H9 (cell line): Measurements from ENCODE around the gene TEC. TPM values are rescaled to one million over a fixed set of nuclear protein-coding genes. Genes with fewer than 3 reads are reported as not detected.

Experiments used
- DNase-seq: peaks from one replicate; pipeline ENCODE4 v3.0.0-alpha.2; 2017
- H2AFZ ChIP-seq: one replicate; pipeline ENCODE4 v1.6.1; 2013; ENCODE audit warnings: mild to moderate bottlenecking, low read length, control low read depth, moderate library complexity
- H2AK5ac ChIP-seq: 2 replicates; pipeline ENCODE4 v1.6.1; 2013; ENCODE audit warnings: low read length, control low read depth, mixed read lengths; ENCODE audit not compliant: insufficient read length
- H2BK120ac ChIP-seq: one replicate; pipeline ENCODE4 v1.6.1; 2013; ENCODE audit warnings: low read depth, mild to moderate bottlenecking, low read length, control low read depth, inconsistent platforms; ENCODE audit not compliant: poor library complexity, severe bottlenecking
- H2BK12ac ChIP-seq: 2 replicates; pipeline ENCODE4 v1.6.1; 2013; ENCODE audit warnings: low read length, control low read depth, mixed read lengths, low read depth; ENCODE audit not compliant: insufficient read length
- H2BK15ac ChIP-seq: 2 replicates; pipeline ENCODE4 v1.6.1; 2013; ENCODE audit warnings: low read depth, low read length, control low read depth
- H2BK20ac ChIP-seq: one replicate; pipeline ENCODE4 v1.6.1; 2013; ENCODE audit warnings: low read depth, mild to moderate bottlenecking, low read length, control low read depth, inconsistent platforms; ENCODE audit not compliant: poor library complexity, severe bottlenecking
- H2BK5ac ChIP-seq: 2 replicates; pipeline ENCODE4 v1.6.1; 2013; ENCODE audit warnings: low read length, control low read depth, mixed read lengths; ENCODE audit not compliant: insufficient read length
- H3K14ac ChIP-seq: 2 replicates; pipeline ENCODE4 v1.6.1; 2013; ENCODE audit warnings: low read length, control low read depth; ENCODE audit not compliant: insufficient read depth
- H3K18ac ChIP-seq: 2 replicates; pipeline ENCODE4 v1.6.1; 2013; ENCODE audit warnings: low read depth, mild to moderate bottlenecking, mixed read lengths, low read length, control low read depth; ENCODE audit not compliant: insufficient read length
- H3K23ac ChIP-seq: 2 replicates; pipeline ENCODE4 v1.6.1; 2013; ENCODE audit warnings: low read length, control low read depth, mixed read lengths, low read depth; ENCODE audit not compliant: insufficient read length
- H3K23me2 ChIP-seq: 2 replicates; pipeline ENCODE4 v1.6.1; 2013; ENCODE audit warnings: low read depth, mild to moderate bottlenecking, mixed read lengths, low read length, control low read depth; ENCODE audit not compliant: insufficient read length, poor library complexity, severe bottlenecking
- H3K27ac ChIP-seq: 2 replicates; pipeline ENCODE4 v1.5.1; 2013; ENCODE audit warnings: low read length, control low read depth, mixed read lengths, low read depth; ENCODE audit not compliant: insufficient read length
- H3K27me3 ChIP-seq: 2 replicates; pipeline ENCODE4 v1.6.1; 2013; ENCODE audit warnings: low read length, control low read depth, inconsistent platforms; ENCODE audit not compliant: insufficient read depth
- H3K4ac ChIP-seq: 2 replicates; pipeline ENCODE4 v1.6.1; 2013; ENCODE audit warnings: low read depth, mild to moderate bottlenecking, control low read depth, inconsistent platforms, low read length, moderate library complexity
- H3K4me1 ChIP-seq: 2 replicates; pipeline ENCODE4 v1.6.1; 2013; ENCODE audit warnings: low read length, control low read depth, inconsistent platforms; ENCODE audit not compliant: insufficient read depth
- H3K4me2 ChIP-seq: 2 replicates; pipeline ENCODE4 v1.6.1; 2013; ENCODE audit warnings: low read length, control low read depth, mixed read lengths; ENCODE audit not compliant: insufficient read length, insufficient read depth
- H3K56ac ChIP-seq: 2 replicates; pipeline ENCODE4 v1.6.1; 2013; ENCODE audit warnings: low read depth, mild to moderate bottlenecking, mixed read lengths, low read length, control low read depth; ENCODE audit not compliant: insufficient read length
- H3K79me1 ChIP-seq: 2 replicates; pipeline ENCODE4 v1.6.1; 2013; ENCODE audit warnings: low read depth, mild to moderate bottlenecking, moderate library complexity, low read length, control low read depth, inconsistent platforms; ENCODE audit not compliant: insufficient read depth, poor library complexity, severe bottlenecking
- H3K79me2 ChIP-seq: 2 replicates; pipeline ENCODE4 v1.6.1; 2013; ENCODE audit warnings: low read length, control low read depth, inconsistent platforms; ENCODE audit not compliant: insufficient read depth
- H3K9ac ChIP-seq: 2 replicates; pipeline ENCODE4 v1.6.1; 2013; ENCODE audit warnings: low read length, control low read depth, mixed read lengths; ENCODE audit not compliant: insufficient read length; ENCODE audit errors: extremely low read depth
- H3K9me3 ChIP-seq: one replicate; pipeline ENCODE4 v1.6.1; 2013; ENCODE audit warnings: low read depth, low read length, inconsistent platforms; ENCODE audit not compliant: control insufficient read depth
- H3T11ph ChIP-seq: one replicate; pipeline ENCODE4 v1.6.1; 2013; ENCODE audit warnings: mild to moderate bottlenecking, low read length, control low read depth, inconsistent platforms
- H4K20me1 ChIP-seq: one replicate; pipeline ENCODE4 v1.6.1; 2013; ENCODE audit not compliant: control insufficient read depth, insufficient read length, insufficient read depth
- H4K5ac ChIP-seq: 2 replicates; pipeline ENCODE4 v1.6.1; 2013; ENCODE audit warnings: low read depth, mild to moderate bottlenecking, mixed read lengths, low read length, control low read depth; ENCODE audit not compliant: insufficient read length
- H4K8ac ChIP-seq: replicated peaks from 2 replicates; pipeline ENCODE4 v1.6.1; 2013; ENCODE audit warnings: low read length, control low read depth, mixed read lengths, low read depth; ENCODE audit not compliant: insufficient read length
- H4K91ac ChIP-seq: 2 replicates; pipeline ENCODE4 v1.6.1; 2013; ENCODE audit warnings: low read depth, mild to moderate bottlenecking, moderate library complexity, mixed read lengths, low read length, control low read depth; ENCODE audit not compliant: insufficient read length
- H3K27ac Mint-ChIP-seq, 3 experiments: 2 replicates in 2 of 3; 3 replicates in 1 of 3; pipeline ENCODE4 v1.8.0; 2020 to 2021; ENCODE audit warnings: mixed read lengths in 3 of 3, mild to moderate bottlenecking in 1 of 3, moderate library complexity in 1 of 3
- H3K27me3 Mint-ChIP-seq: 2 replicates; pipeline ENCODE4 v1.8.0; 2021; ENCODE audit warnings: low read depth, mild to moderate bottlenecking, moderate library complexity, mixed read lengths
- H3K36me3 Mint-ChIP-seq, 3 experiments: 2 replicates in 2 of 3; 3 replicates in 1 of 3; pipeline ENCODE4 v1.8.0; 2020 to 2021; ENCODE audit warnings: low read depth in 3 of 3, mixed read lengths in 3 of 3; ENCODE audit not compliant: insufficient read depth in 1 of 3
- H3K4me1 Mint-ChIP-seq, 2 experiments: 2 replicates each; pipeline ENCODE4 v1.8.0; 2020; ENCODE audit warnings: mixed read lengths in 2 of 2
- H3K4me3 Mint-ChIP-seq, 2 experiments: 2 replicates in 1 of 2; 3 replicates in 1 of 2; pipeline ENCODE4 v1.8.0; 2020 to 2021; ENCODE audit warnings: mild to moderate bottlenecking in 2 of 2, mixed read lengths in 2 of 2, moderate library complexity in 1 of 2
- H3K9me3 Mint-ChIP-seq, 2 experiments: 2 replicates in 1 of 2; 3 replicates in 1 of 2; pipeline ENCODE4 v1.8.0; 2020; ENCODE audit warnings: mild to moderate bottlenecking in 2 of 2, mixed read lengths in 2 of 2, moderate library complexity in 1 of 2
- WGBS: extraction: QIAGEN DNeasy Blood & Tissue Kit; methylation state at CpG from one replicate; pipeline ENCODE4 v1.1.7; 2013; ENCODE audit warnings: missing lambda C conversion rate, low lambda C conversion rate, mixed read lengths; ENCODE audit not compliant: insufficient read length; ENCODE audit errors: extremely low coverage; 5-methylcytosine and 5-hydroxymethylcytosine counted together
- total RNA-seq: library from RNA; stranded (reverse); gene quantifications from 2 replicates; pipeline ENCODE4 v1.2.1, GENCODE V29; 2021
- TF ChIP-seq, protein P1 (sequence below): fragments of 200-600 bp; sonication (generic); conservative IDR thresholded peaks from 3 replicates; pipeline ENCODE4 v1.8.0; 2021; ENCODE audit warnings: antibody characterized with exemption, mild to moderate bottlenecking

The TEC gene
- total RNA-seq, 1 experiment from 2014 or later = 1.8 TPM

DNA sequence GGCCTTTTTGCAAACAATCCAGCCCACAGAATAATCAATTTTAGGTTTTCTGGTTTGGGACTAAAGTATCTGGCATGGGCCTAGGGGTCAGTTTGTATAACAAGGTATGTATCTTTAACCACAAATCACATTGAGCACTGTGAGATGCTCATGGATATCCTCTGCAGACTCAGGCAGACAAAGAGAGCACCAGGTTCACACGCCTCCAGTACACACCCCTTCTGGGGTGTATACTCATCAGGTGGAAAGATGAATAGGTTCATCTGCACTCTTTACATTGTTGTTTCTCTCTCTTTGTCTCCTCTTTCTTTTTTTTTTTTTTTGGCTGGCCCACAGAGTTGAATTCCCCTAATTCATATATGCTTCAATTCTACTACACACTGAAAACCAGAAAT lies 21.1 kb downstream of the TEC start:
- no CpG with 5 or more reads among the region's 1 CpG for WGBS
- TF ChIP-seq, protein P1, sequence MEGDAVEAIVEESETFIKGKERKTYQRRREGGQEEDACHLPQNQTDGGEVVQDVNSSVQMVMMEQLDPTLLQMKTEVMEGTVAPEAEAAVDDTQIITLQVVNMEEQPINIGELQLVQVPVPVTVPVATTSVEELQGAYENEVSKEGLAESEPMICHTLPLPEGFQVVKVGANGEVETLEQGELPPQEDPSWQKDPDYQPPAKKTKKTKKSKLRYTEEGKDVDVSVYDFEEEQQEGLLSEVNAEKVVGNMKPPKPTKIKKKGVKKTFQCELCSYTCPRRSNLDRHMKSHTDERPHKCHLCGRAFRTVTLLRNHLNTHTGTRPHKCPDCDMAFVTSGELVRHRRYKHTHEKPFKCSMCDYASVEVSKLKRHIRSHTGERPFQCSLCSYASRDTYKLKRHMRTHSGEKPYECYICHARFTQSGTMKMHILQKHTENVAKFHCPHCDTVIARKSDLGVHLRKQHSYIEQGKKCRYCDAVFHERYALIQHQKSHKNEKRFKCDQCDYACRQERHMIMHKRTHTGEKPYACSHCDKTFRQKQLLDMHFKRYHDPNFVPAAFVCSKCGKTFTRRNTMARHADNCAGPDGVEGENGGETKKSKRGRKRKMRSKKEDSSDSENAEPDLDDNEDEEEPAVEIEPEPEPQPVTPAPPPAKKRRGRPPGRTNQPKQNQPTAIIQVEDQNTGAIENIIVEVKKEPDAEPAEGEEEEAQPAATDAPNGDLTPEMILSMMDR = no peak
- H3K14ac ChIP-seq = no peak overlapping the region

More for the DNA sequence above, 21.1 kb downstream of the TEC start:
- Mint-ChIP-seq H3K4me3 (no peak overlapping the region), H3K27me3 (no peaks in the 10 kb centered on the region; the same call in 1 of the 2 replicates), H3K4me1 (no peaks in the 10 kb centered on the region), H3K27ac (no peak overlapping the region), H3K36me3 (no peaks in the 10 kb centered on the region), H3K9me3 (no peaks in the 10 kb centered on the region)
- Histone ChIP-seq H2AFZ (no peak overlapping the region), H2BK20ac (no peak overlapping the region), H3K27me3 (no peaks in the 10 kb centered on the region), H2BK5ac (no peak overlapping the region), H3K79me1 (no peaks in the 10 kb centered on the region), H3K9ac (no peak overlapping the region), H3K23ac (no peak overlapping the region), H4K91ac (no peak overlapping the region), H3K79me2 (no peaks in the 10 kb centered on the region), H4K20me1 (no peaks in the 10 kb centered on the region), H3K18ac (no peak overlapping the region), H3K4me2 (no peak overlapping the region), H3K4me1 (no peaks in the 10 kb centered on the region), H3K4ac (no peak overlapping the region), H4K8ac (no peak overlapping the region), H2AK5ac (no peak overlapping the region), H2BK12ac (no peak overlapping the region), H3K23me2 (no peaks in the 10 kb centered on the region), H3K56ac (no peak overlapping the region), H2BK120ac (no peak overlapping the region), H3T11ph (no peak overlapping the region), H4K5ac (no peak overlapping the region), H3K9me3 (no peaks in the 10 kb centered on the region), H3K27ac (no peak overlapping the region), H2BK15ac (no peak overlapping the region)
- DNase-seq = no peak
